KG1 (cell line): ENCODE results near the gene ZFX.

Source experiments
- DNase-seq: peaks from one replicate; lab custom pipeline; 2025; lab: John Stamatoyannopoulos, UW

Gene ZFX

DNA sequence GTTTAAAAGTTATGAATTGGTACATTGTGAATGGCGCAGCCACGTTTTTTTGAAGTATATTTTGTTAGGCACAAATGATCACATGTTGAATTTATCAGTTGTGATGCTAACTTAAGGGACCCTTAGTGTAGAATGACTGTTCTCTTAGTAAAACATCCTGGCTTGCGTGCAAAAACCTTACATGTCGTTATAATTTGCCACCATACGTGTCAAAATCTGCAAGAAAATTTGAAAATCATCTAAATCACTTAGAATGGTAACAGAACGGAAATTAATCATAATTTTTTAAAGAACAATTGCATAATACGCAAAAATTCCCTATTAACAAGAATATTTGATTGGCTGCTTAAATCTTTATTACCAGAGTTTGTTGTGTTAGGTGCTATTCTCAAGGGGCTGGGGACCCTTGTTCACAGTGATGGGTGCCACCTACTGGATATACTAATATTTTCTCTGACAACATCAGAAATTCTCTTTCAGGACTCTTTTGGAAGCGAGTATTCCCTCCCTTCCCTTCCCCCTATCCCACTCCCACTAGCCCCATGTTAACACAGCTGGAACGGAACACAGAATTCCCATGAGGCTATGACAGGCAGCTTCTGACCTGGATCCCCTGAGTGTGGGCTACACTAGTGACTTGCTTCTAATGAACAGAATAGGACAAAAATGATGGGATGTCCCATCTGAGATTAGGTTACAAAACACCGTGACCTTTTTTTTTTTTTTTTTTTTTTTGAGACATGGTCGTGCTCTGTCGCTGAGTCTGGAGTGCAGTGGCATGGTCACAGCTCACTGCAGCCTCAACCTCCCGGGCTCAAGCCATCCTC lies 92.5 kb downstream of the ZFX start:
- no peak for DNase-seq

DNA sequence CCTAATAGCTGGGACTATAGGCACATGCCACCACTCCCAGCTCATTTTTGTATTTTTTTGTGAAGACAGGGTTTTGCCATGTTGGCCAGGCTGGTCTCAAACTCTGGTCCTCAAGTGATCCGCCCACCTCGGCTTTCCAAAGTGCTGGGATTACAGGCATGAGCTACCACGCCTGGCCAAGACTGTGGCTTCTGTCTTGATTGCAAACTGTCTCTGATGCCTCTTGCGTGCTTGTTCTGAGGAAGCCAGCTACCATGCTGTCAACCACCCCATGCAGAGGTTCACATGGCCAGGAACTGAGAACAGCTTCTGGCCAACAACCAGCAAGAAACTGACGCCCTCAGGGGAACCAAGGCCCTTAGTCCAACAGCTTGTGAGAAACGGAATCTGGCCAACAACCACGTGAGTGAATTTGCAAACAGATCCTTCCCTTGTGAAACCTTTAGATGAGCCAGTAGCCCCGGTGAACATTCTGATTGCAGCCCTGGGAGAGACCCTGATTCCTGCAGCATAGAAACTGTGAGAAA lies 93.2 kb downstream of the ZFX start:
- no peak for DNase-seq

DNA sequence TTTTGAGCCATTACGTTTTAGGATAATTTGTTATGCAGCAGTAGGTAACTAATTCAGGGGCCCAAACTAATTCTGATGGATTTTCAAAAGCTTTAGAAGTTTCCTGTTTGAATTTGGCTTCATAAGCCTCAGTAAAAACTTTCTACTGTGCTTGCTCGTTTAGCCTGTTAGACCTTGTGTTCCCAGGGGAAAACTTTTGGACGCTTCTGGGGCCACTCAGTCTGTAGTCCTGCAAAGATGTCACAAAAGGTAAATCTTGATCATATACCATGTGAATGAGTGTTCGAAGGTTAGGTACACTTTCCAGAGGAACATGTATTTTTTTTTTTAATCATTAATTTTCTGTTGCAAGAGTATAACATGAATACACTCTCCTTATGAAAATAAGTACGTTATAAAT lies 93.7 kb downstream of the ZFX start:
- DNase-seq = no peak

DNA sequence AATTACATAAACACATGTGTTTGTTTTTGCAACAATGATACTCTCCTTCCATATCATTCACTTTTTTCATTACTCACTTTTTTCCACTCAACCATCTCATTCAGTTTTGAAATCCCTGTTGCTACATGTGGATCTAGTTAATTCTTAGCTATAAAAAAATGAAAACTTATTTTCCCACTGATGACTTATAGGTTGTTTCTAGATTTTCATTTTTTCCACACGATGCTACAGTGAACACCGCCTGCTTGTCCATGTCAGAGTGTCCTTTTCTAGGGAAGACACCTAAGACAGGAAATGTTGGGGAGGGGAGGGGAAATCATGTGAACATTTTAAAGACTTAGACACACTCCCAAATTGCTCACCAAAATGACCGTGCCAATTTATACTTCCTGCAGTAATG lies 94.2 kb downstream of the ZFX start:
- no peak for DNase-seq

DNA sequence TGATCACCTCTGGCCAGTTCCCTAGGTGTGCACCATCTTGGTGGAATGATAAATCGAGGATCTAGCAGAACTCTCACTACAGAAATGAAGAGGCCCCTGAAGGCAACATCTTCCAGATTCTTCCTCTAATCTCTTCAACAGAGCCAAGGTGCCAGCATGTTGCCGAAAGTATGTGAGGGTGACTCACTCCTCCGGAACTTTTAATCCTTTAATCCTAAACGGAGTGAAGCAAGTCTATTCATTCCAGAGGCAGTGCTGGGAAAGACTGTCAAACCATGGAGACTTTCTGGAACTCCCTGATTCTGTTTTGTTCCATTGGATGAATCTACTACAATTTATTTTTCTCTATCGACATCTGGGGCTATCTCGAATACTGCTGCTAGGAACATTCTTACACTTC lies 95.7 kb downstream of the ZFX start:
- no peak for DNase-seq

DNA sequence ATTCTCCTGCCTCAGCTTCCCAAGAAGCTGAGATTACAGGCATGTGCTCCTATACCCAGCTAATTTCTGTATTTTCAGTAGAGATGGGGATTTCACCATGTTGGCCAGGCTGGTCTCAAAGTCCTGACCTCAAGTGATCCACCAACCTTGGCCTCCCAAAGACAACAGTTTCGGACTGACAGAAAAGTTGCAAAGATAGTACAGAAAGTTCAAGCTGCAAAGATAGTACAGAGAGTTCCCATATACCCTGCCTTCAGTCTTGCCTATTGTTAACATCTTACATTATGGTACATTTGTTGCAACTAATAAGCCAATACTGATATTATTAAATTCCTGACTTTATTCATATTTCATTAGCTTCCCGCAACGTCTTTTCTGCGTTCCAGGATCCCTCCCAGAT lies 98.5 kb downstream of the ZFX start:
- DNase-seq = no peak

DNA sequence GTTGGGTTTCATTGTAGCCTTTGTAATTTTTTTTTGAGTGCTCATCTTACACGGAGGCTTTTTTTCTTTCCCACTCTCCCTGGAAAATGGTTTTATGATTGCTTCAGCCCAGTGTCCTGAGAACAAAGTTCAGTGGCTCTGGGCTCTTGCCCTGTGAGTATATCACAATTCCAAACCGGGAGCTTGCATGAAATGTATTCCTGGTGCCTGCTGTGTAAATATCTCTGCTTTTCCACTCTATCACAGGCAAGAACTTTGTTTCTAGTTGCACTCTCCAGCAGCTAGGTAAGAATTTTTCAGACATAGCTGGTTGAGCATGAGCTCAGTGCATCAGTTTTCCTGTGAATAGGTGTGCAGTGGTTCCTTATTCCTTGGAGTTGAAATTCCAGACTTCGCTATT lies 103.5 kb downstream of the ZFX start:
- DNase-seq = no peak

DNA sequence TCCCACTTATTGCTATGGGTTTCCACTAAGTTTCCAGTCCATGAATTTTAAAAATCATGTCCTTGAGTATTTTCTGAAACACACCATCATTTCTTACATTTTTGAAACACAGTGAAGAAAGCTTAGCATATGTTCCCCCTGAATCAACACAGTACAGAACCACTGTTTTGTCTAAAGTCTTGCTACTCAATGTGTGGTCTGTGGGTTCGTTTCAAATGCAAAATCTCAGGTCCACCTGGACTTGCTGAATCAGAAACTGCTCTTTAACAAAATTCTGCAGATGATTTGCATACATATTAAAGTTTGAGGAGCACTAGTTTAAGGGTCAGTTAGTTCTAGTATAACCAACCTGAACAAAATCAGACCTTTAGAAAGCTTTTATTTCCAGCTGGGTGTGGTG lies 103.9 kb downstream of the ZFX start:
- DNase-seq = no peak

DNA sequence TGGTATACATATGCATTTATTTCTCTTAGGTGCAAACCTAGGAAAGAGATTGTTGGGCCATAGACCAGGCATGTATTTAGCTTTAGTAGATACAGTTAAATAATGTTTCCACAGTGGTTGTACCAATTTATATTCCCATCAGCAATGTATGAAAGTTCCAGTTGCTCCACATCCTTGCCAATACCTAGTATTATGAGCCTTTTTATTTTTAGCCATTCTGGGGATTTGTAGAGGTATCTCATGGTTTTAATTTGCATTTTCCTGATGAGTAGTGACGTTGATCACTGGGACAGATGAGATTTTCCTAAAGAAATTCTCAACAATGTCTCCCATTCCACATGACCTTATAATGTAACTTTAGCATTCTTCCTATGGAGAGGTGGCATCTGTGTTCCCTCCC lies 107.5 kb downstream of the ZFX start:
- no peak for DNase-seq

DNA sequence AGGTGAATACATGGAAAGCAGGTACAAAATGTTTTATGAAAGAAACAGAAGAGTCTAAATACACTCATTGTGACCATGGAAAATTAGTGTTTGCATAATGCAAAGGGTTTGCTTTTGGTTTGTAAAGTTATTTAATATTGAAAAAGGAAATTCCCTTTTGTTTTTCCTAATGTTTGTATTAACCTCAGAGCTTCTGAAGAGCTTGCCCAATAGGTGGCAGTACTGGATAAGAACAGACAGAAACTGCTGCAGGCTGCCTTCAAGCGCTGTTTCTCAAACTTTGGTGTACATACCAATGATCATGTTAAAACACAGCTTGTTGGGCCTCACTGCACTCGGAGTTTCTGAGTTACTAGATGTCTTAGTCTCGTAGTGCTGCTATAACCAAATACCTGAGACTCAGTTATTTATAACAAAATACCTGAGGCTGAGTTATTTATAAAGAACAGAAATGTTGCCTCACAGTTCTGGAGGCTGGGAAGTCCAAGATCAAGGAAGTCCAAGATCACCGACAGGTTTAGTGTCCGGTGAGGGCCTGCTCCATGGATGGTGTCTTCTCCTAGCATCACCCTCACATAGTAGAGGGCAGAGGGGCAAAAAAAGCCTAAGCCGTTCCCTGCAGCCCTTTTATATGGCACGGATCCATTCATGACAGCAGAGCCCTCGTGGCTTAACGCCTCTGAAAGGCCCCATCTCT lies 110.2 kb downstream of the ZFX start:
- DNase-seq = peak; percentile 1

DNA sequence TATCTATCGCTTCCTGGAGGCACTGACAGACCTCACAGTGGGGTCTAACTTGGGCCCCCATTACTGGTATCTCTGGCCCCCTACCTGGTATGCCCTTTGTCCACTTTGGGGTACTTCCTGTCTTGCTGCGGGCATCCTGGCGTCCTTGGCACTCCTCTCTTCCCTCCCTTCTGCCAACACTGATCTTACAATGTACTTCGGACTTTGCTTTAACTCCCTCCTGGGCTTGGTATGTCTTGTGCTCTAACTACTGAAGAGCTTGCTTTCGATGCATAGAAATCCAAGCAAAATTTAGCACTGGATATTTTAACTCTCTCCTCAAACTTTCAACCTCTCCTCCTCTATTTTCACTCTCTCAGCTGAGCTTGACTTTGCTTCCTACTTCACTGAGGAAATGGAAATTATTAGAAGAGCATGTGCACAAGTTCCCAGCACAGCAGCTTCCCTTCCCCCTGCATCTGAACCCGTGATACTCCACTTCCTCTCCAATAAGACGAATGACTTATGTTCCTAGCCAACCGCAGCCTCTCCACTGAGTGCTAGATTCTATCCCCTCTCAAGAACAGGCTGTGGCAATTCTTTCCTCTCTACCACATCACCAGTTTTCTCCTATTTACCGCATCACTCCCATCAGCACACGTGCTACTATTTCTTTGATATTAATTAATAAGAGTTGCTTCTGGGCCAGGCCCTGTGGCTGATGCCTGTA lies 111.5 kb downstream of the ZFX start:
- peak; percentile 9 for DNase-seq

DNA sequence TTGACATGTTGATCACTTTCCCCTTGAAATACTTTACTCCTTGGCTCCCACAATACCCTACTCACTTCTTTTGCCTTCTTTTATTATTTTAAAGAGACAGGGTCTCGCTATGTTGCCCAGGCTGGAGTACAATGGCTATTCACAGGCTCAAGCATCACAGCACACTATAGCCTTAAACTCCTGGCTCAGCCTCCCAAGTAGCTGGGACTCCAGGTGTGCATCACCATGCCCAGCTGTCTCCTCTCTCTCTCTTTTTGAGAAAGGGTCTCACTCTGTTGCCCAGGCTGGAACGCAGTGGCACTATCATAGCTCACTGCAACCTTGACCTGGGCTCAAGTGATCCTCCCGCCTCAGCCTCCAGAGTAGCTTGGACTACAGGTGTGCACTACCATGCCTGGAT lies 112.8 kb downstream of the ZFX start:
- DNase-seq = no peak

DNA sequence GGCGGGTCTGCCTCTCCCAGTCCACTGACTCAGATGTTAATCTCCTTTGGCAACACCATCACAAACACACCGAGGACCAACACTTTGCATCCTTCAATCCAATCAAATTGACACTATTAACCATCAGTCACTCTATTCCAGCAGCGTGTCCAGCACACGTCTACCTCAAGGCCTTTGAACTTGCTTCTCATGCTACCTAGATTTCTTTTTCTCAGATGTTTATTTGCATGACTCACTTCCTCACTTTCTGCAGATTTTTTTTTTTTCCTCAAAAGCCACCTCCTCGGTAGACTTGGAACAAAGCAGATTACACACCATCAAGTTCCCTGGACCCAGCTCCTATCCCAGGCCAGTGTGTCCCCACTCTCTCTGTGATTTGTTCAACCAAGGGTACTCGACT lies 114.9 kb downstream of the ZFX start:
- DNase-seq = no peak
